Adrenal gland (tissue), 12 donors: Measurements from ENCODE around the gene FAT1. TPM values are rescaled to one million over a fixed set of nuclear protein-coding genes. Genes with fewer than 3 reads are reported as not detected.

Source experiments
- DNase-seq, 7 donors: peaks; one replicate each; pipeline ENCODE4 v3.0.0-alpha.2; 2019 to 2020
- H3K27ac ChIP-seq, 5 donors: fragments of 200-600 bp; sonication (generic) in 4 of 5; 1 replicate in 3 of 5; 2 replicates in 2 of 5; pipeline versions ENCODE4 v1.5.1 to v1.8.0; 2016 to 2020; ENCODE audit warnings: mild to moderate bottlenecking in 1 of 5
- H3K27me3 ChIP-seq: fragments of 200-600 bp; 2 replicates; pipeline ENCODE4 v1.8.0; 2021
- H3K36me3 ChIP-seq, 2 donors: fragments of 200-600 bp; replicated peaks in 1 of 2; 1 replicate in 1 of 2; 2 replicates in 1 of 2; pipeline versions ENCODE4 v1.5.1 to v1.8.0; 2018 to 2022
- H3K4me1 ChIP-seq, 2 donors: fragments of 200-600 bp; replicated peaks in 1 of 2; 1 replicate in 1 of 2; 2 replicates in 1 of 2; pipeline versions ENCODE4 v1.5.1 to v1.8.0; 2018 to 2021
- H3K4me3 ChIP-seq, 4 donors: fragments of 200-600 bp; sonication (generic) in 3 of 4; one replicate each; pipeline ENCODE4 v1.5.1; 2016 to 2018
- H3K9me3 ChIP-seq, 3 donors: fragments of 200-600 bp; sonication (generic) in 1 of 3; replicated peaks in 1 of 3; 1 replicate in 2 of 3; 2 replicates in 1 of 3; pipeline versions ENCODE4 v1.5.1 to v1.8.0; 2016 to 2021
- CTCF ChIP-seq, 6 experiments: fragments of 450-650 bp in 4 of 6; fragments of 200-600 bp in 2 of 6; sonication (generic) in 1 of 6; IDR thresholded peaks; 1 replicate in 5 of 6; 2 replicates in 1 of 6; pipeline versions ENCODE4 v1.5.1 to v1.8.0; 2016 to 2021; ENCODE audit warnings: antibody characterized with exemption in 6 of 6, mild to moderate bottlenecking in 2 of 6, moderate library complexity in 1 of 6
- POLR2A ChIP-seq, 2 donors: fragments of 450-650 bp; IDR thresholded peaks; one replicate each; pipeline ENCODE4 v1.6.1; 2017; ENCODE audit warnings: antibody characterized with exemption in 2 of 2, mild to moderate bottlenecking in 2 of 2, moderate library complexity in 1 of 2
- WGBS, 4 donors: extraction: QIAGEN DNeasy Blood & Tissue Kit in 2 of 4; methylation state at CpG; one replicate each; pipeline versions ENCODE4 v1.1.5 to v1.1.7; 2013 to 2017; 5-methylcytosine and 5-hydroxymethylcytosine counted together
- intact Hi-C, 2 donors: fragments of 100-400 bp; cut with DNase I; formaldehyde crosslinking; loops; one replicate each; pipeline versions ENCODE4 v1.14.1 to v1.15.0; 2022 to 2023
- polyA plus RNA-seq, 3 donors: library from polyadenylated mRNA; stranded (reverse); fragments of 200-250 nt in 2 of 3; fragments of 350-450 nt in 1 of 3; fragmentation: Illumina TruSeq in 1 of 3; extraction: RNeasy Lipid Tissue Mini Kit (QIAGEN cat#74804) in 1 of 3; gene quantifications; one replicate each; pipeline ENCODE4 v1.2.3, GENCODE V29; 2013 to 2014
- total RNA-seq, 9 donors: library from RNA; depleted of rRNA in 4 of 9; stranded (reverse); fragments of >200 nt in 4 of 9; fragments of 120-200 nt in 1 of 9; fragmentation: NEBNext Ultra II Directional in 1 of 9; extraction: Animal tissue kit (Norgen Biotek cat#: 25700) in 1 of 9; gene quantifications; one replicate each; pipeline versions ENCODE4 v1.1.0 to v1.2.4, GENCODE V29; 2013 to 2023
- donor health status: healthy with polysubstance abuse.
- donor health status: Bipolar disorder and iron deficiency.
- donor health status: DM: yes; HTN: yes; CAD: no.
- donor health status: DM: no; HTN: no; CAD: no.
- donor health status: DM: no; HTN: no; CAD: no.
- donor health status: DM: yes; HTN: yes; CAD: no.

The FAT1 gene
- total and polyA plus RNA-seq, 12 donors, result 0.79 to 147 (median 6.3) TPM

DNA sequence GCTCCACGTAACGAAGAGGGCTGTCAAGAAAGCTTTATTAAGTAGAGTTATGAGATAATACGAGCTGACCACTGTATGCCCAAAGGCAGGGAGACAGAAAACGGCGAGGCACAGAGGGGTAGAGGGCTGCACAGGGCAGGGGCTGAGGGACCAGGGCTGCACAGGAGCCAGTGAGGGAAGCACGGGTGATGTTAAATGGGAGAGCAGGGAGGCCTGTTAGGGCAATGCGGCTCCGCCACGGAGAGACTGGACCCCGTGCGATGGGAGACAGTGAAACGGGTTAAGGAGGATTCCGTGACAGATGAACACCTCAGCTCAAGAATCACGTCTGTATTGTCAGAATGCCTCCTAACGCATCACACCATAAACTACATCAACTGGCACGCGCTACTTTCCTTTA, 25.1 kb downstream of the FAT1 start:
- DNase-seq, result no peak
- H3K36me3 ChIP-seq, result no peaks in the 10 kb centered on the region
- 82 to 88% (median 87%) methylated on average over 17 of the region's 17 CpGs for WGBS, 4 donors
- no peaks in the 10 kb centered on the region for H3K4me1 ChIP-seq
- intact Hi-C loops, result no loop called here
- no peak overlapping the region for H3K27ac ChIP-seq
- H3K4me3 ChIP-seq, result no peak overlapping the region
- no peak for TF ChIP-seq POLR2A (IDR thresholded peaks at IDR 0.05)
- no peak for TF ChIP-seq CTCF (IDR thresholded peaks at IDR 0.05)
- H3K9me3 ChIP-seq, result no peaks in the 10 kb centered on the region
- no peaks in the 10 kb centered on the region for H3K27me3 ChIP-seq

GRCh38 chr4:186698028-186698427, 25.6 kb downstream of the FAT1 start:
- no peak for TF ChIP-seq CTCF (IDR thresholded peaks at IDR 0.05)
- TF ChIP-seq POLR2A (IDR thresholded peaks at IDR 0.05), result no peak
- Histone ChIP-seq H3K4me1 (no peaks in the 10 kb centered on the region), H3K4me3 (no peak overlapping the region), H3K36me3 (no peaks in the 10 kb centered on the region), H3K9me3 (no peaks in the 10 kb centered on the region), H3K27me3 (no peaks in the 10 kb centered on the region), H3K27ac (no peak overlapping the region)
- intact Hi-C loops, result no loop called here
- WGBS, 4 donors, result 45 to 63% (median 52%) methylated on average over 11 to 12 of the region's 12 CpGs
- peak; percentile 21 to 69 (median 61) for DNase-seq

- Histone ChIP-seq H3K27ac (no peak overlapping the region), H3K4me1 (no peaks in the 10 kb centered on the region), H3K36me3 (no peaks in the 10 kb centered on the region), H3K27me3 (no peaks in the 10 kb centered on the region), H3K4me3 (no peak overlapping the region), H3K9me3 (no peaks in the 10 kb centered on the region)
- DNase-seq, result no peak
- no peak for TF ChIP-seq POLR2A (IDR thresholded peaks at IDR 0.05)
- 74 to 91% (median 80%) methylated on average over 4 of the region's 4 CpGs for WGBS, 4 donors
- intact Hi-C loops, result no loop called here
These were observed 28.3 kb downstream of the FAT1 start for GRCh38 chr4:186695392-186695791.

GRCh38 chr4:186693894-186694293, 29.8 kb downstream of the FAT1 start:
- DNase-seq, result no peak
- H3K27me3 ChIP-seq, result no peaks in the 10 kb centered on the region
- H3K4me1 ChIP-seq, result no peaks in the 10 kb centered on the region
- TF ChIP-seq CTCF (IDR thresholded peaks at IDR 0.05), result no peak
- no peak for TF ChIP-seq POLR2A (IDR thresholded peaks at IDR 0.05)
- no peaks in the 10 kb centered on the region for H3K9me3 ChIP-seq
- no peak overlapping the region for H3K27ac ChIP-seq
- H3K36me3 ChIP-seq, result no peaks in the 10 kb centered on the region
- H3K4me3 ChIP-seq, result no peak overlapping the region
- intact Hi-C loops, result no loop called here
- 78 to 83% (median 81%) methylated on average over 3 of the region's 3 CpGs for WGBS, 4 donors

DNA sequence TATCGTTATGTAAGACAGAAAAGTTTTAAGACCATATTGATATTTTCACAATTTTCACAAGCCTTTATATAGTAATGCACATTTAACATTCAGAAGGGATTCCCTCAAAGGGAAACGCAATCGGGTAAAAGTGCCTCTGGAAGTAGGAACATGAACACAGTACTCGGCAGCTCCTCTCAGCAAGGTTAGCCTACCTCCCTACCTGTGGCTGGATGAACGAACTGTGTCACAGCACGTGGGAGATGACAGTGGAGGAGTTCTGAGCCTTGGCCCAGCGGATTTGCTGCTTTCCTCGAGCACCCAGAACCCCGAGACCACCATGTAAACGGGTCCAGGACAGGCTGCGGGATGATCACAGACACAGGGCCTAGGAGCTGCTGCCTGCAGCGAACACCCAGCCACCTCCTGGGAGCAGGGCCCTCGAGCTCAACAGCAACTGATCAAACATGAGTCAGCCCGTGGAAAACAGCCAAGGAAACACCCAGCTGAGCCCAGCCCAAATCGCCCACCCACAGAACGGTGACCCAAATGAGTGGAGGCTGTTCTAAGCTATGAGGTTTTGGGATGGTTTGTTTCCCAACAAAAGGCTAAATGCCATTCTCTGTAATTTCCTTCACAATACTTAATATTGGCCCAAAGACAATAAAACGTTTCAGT, 30.4 kb downstream of the FAT1 start:
- no peak overlapping the region for H3K27ac ChIP-seq
- no peaks in the 10 kb centered on the region for H3K4me1 ChIP-seq
- peak in 2 of 7 donors; percentile 8 to 16 for DNase-seq
- H3K4me3 ChIP-seq, result no peak overlapping the region
- no peak for TF ChIP-seq CTCF (IDR thresholded peaks at IDR 0.05)
- TF ChIP-seq POLR2A (IDR thresholded peaks at IDR 0.05), result no peak
- no peaks in the 10 kb centered on the region for H3K36me3 ChIP-seq
- no peaks in the 10 kb centered on the region for H3K27me3 ChIP-seq
- intact Hi-C loops, result no loop called here
- no peaks in the 10 kb centered on the region for H3K9me3 ChIP-seq
- WGBS, 4 donors, result 68 to 80% (median 73%) methylated on average over 10 to 17 of the region's 17 CpGs
